Measurements from ENCODE around the gene RPP14. TPM values are rescaled to one million over a fixed set of nuclear protein-coding genes. Genes with fewer than 3 reads are reported as not detected.
"Not testable (repeated sequence)": the region's sequence is repeated elsewhere in the genome, so short reads cannot be mapped to it uniquely, and the experiment has no call there.

Gene RPP14
- total RNA-seq, 6 experiments from 2014 or later, result 14.5 to 19.9 (median 16.0) TPM

DNA sequence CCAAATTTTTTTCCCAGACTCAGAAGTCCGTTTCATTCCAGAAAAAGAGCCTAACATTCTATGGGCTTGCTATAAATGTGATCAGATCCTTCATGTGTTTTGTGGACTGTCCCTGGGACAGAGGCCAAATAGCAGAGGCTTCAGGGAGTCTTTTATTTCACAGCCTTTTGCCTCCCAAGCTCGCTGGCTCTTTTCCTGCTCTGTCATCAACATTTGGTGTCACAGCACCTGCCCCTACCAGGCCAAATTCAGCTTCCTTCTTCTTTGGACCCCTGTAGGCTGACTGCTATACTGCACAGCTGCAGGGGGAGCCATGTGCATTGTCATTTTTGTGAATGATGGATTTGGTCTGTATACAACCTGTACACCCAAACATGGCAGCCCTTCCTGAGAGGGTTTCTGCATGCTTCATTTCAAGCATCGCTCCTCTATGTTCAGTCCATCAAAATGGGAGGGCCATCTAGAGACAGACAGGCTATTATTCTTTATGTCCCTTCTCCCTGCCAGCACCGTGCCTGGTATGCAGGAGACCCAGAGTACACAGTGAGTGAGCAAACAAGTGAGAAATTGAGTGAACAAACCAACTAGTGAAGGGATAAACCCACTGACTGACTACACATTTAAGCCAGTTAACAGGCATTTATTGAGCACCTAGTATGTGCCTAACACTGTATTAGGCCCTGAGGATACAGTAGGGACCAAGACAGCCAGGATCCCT is 17.9 kb upstream of the RPP14 start:
- TF ChIP-seq CTCF (IDR thresholded peaks at IDR 0.05), result peak; percentile 43
- no peaks in the 10 kb centered on the region for H3K9me3 Mint-ChIP-seq
- no peak overlapping the region for H3K27ac Mint-ChIP-seq
- no peak overlapping the region for H3K4me3 Mint-ChIP-seq
- H3K27me3 Mint-ChIP-seq (ENCODE audit: insufficient read depth), result no peaks in the 10 kb centered on the region; the same call in 1 of the 2 replicates
- H3K4me1 Mint-ChIP-seq (ENCODE audit: low read depth), result no peaks in the 10 kb centered on the region
- H3K36me3 Mint-ChIP-seq (ENCODE audit: low read depth), result peaks cover 7% of the 10 kb centered on the region
- no peak for DNase-seq

- not testable (repeated sequence) for H3K27me3 Mint-ChIP-seq (ENCODE audit: insufficient read depth); H3K4me3 Mint-ChIP-seq; H3K9me3 Mint-ChIP-seq; DNase-seq; H3K36me3 Mint-ChIP-seq (ENCODE audit: low read depth); H3K27ac Mint-ChIP-seq; H3K4me1 Mint-ChIP-seq (ENCODE audit: low read depth)
These were observed 17.0 kb upstream of the RPP14 start for GRCh38 chr3:58288964-58289613.

DNA sequence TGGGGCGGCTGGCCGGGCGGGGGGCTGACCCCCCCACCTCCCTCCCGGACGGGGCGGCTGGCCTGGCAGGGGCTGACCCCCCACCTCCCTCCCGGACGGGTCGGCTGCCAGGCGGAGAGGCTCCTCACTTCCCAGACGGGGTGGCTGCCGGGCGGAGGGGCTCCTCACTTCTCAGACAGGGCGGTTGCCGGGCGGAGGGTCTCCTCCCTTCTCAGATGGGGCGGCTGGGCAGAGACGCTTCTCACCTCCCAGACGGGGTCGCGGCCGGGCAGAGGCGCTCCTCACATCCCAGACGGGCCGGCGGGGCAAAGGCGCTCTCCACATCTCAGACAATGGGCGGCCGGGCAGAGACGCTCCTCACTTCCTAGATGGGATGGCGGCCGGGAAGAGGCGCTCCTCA is 15.6 kb upstream of the RPP14 start:
- not testable (repeated sequence) for H3K9me3 Mint-ChIP-seq; DNase-seq; H3K27ac Mint-ChIP-seq; H3K36me3 Mint-ChIP-seq (ENCODE audit: low read depth); H3K27me3 Mint-ChIP-seq (ENCODE audit: insufficient read depth); H3K4me1 Mint-ChIP-seq (ENCODE audit: low read depth); H3K4me3 Mint-ChIP-seq

DNA sequence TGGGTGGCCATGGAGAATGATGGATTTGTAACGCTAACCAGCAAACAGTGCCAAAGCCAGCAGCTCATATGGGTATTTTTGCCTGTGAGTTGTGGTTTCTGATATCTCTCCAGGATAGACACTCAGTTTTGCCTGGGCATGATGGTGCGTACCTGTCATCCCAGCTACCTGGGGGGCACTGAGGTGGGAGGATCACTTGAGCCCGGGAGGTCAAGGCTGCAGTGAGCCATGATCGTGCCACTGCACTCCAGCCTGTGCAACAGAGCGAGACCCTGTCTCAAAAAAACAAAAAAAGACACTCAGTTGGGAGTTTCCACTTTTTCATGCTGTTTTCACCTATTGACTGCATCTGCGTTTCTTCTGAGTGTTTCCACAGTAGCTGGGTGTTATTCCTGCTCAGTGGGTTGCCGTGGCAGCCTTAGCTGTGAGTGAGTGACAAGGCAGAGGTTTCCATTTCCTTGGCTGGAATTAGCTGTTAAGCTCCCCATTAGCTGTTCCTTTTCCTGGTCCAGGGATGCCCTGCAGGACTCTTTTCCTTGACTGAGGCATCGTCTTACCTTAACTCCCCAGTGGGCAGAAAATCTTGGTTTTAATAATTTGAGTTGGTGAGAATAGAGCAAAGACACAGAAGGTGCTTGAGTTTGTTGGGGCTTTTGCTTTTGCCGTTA is 14.2 kb upstream of the RPP14 start:
- no peak for DNase-seq
- Mint-ChIP-seq H3K36me3 (ENCODE audit: low read depth) (no peaks in the 10 kb centered on the region), H3K4me1 (ENCODE audit: low read depth) (no peaks in the 10 kb centered on the region), H3K27me3 (ENCODE audit: insufficient read depth) (peaks cover 2% of the 10 kb centered on the region), H3K4me3 (no peak overlapping the region), H3K27ac (no peak overlapping the region), H3K9me3 (no peaks in the 10 kb centered on the region)
- TF ChIP-seq CTCF (IDR thresholded peaks at IDR 0.05), result no peak

DNA sequence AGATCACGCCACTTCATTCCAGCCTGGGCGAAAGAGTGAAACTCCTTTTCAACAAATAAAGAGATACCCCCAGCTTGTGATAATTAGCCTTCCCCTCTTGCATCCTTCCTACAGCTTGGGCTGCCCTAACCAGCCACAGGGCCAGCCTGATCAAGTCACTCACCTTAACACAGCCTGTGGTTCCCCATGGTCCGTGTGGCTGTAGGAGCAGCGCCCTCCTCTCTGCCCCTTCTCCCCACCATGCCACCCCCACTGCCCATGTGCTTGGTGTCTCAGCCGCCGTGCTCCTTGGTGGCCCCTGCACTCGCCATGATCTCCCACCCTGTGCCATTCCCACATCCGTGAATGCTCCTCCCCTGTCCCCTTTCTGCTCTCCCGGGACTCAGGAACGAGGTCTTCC is 13.2 kb upstream of the RPP14 start:
- Mint-ChIP-seq H3K9me3 (no peaks in the 10 kb centered on the region), H3K36me3 (ENCODE audit: low read depth) (no peaks in the 10 kb centered on the region), H3K4me1 (ENCODE audit: low read depth) (no peaks in the 10 kb centered on the region), H3K4me3 (no peak overlapping the region), H3K27ac (no peak overlapping the region), H3K27me3 (ENCODE audit: insufficient read depth) (peaks cover 2% of the 10 kb centered on the region; the same call in 1 of the 2 replicates)
- no peak for TF ChIP-seq CTCF (IDR thresholded peaks at IDR 0.05)
- DNase-seq, result no peak

- no peak for TF ChIP-seq CTCF (IDR thresholded peaks at IDR 0.05)
- no peak for DNase-seq
- Mint-ChIP-seq H3K36me3 (ENCODE audit: low read depth) (no peaks in the 10 kb centered on the region), H3K9me3 (no peaks in the 10 kb centered on the region), H3K27me3 (ENCODE audit: insufficient read depth) (peaks cover 2% of the 10 kb centered on the region; the same call in 1 of the 2 replicates), H3K4me1 (ENCODE audit: low read depth) (no peaks in the 10 kb centered on the region), H3K27ac (no peak overlapping the region), H3K4me3 (no peak overlapping the region)
These were observed 12.5 kb upstream of the RPP14 start for GRCh38 chr3:58293516-58293915.
